ENCODE measurements around the gene MAPK9. TPM values are rescaled to one million over a fixed set of nuclear protein-coding genes. Genes with fewer than 3 reads are reported as not detected.

MAPK9 gene
- total and polyA plus RNA-seq, 2 experiments from 2014 or later, result 22.5 to 23.7 TPM

DNA sequence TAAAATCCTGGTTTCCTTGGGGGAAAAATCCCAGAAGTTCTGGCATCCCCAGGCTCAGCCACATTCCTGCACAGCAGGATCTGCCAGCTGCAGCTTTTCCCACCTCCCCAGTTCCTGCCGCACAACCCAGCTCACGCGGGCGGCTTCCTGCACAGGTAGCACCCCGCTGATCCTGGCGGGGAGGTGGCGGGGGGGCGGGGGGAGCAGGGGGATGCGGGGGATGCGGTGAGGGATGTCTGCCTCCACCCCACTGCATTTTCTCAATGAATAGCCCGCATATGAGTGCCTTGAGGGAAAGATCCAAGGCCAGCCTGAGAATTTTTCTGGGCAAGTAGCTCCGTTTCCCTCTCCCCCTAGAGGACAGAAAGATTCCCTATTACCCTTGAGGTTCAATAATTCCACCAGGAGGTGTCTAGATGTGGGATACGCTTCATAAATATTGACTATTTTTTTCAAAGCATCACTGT, 40.2 kb upstream of the MAPK9 start:
- no peak overlapping the region for H2AFZ ChIP-seq
- H3F3A ChIP-seq (ENCODE audit: insufficient read depth), result peaks cover 56% of the 10 kb centered on the region
- in situ Hi-C loops (cut with MboI), result no loop called here
- peaks cover 27% of the 10 kb centered on the region; the same call in 1 of the 2 replicates for H3K36me3 ChIP-seq (ENCODE audit: low read depth)
- peak overlapping the region; percentile 37 for H3K4me3 ChIP-seq
- no peaks in the 10 kb centered on the region for H3K9me2 ChIP-seq (ENCODE audit: insufficient read depth)
- H3K27me3 ChIP-seq (replicated peaks; ENCODE audit: insufficient read depth), result no peaks in the 10 kb centered on the region
- H3K9me3 ChIP-seq (ENCODE audit: low read depth), result no peaks in the 10 kb centered on the region
- no peaks in the 10 kb centered on the region for H4K20me1 ChIP-seq (ENCODE audit: insufficient read depth)
- peak overlapping the region; percentile 95 for H3K27ac ChIP-seq
- peaks cover 46% of the 10 kb centered on the region for H3K4me1 ChIP-seq (ENCODE audit: insufficient read depth)
- H3K79me2 ChIP-seq (ENCODE audit: insufficient read depth), result no peaks in the 10 kb centered on the region
- H3K4me2 ChIP-seq (ENCODE audit: unreplicated experiment), result peak overlapping the region; percentile 50
- H3K9ac ChIP-seq, result peak overlapping the region; percentile 79
- 11 to 14% methylated on average over 13 of the region's 13 CpGs for WGBS, 2 experiments (ENCODE audit: low coverage in 1 of 2, low lambda C conversion rate in 2 of 2, missing lambda C conversion rate in 2 of 2)
- DNase-seq, result peak; percentile 60
- TF ChIP-seq EZH2phosphoT487 (IDR thresholded peaks at IDR 0.05; ENCODE audit: insufficient read depth, low read depth), result no peak
- TF ChIP-seq EZH2 (IDR thresholded peaks at IDR 0.05; ENCODE audit: insufficient read depth, poor library complexity, severe bottlenecking), result no peak

DNA sequence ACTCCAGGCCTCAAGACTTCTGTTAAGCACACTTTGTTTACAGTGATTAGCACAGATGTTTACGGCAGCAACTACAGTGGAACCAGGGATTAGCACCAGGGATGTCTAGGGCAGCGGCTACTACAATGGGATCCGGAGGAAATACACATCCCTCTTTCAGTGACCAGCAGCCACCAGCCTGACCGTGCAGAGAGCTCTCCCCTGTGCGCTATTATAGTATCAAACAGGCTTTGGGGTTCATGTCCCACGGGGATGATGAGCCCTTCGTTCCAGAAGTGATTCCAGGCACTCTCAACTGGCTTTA, 39.7 kb upstream of the MAPK9 start:
- no peaks in the 10 kb centered on the region for H3K9me3 ChIP-seq (ENCODE audit: low read depth)
- H3K9me2 ChIP-seq (ENCODE audit: insufficient read depth), result no peaks in the 10 kb centered on the region
- peak overlapping the region; percentile 79 for H3K9ac ChIP-seq
- in situ Hi-C loops (cut with MboI), result no loop called here
- H3K79me2 ChIP-seq (ENCODE audit: insufficient read depth), result no peaks in the 10 kb centered on the region
- peaks cover 56% of the 10 kb centered on the region for H3F3A ChIP-seq (ENCODE audit: insufficient read depth)
- peak overlapping the region; percentile 50 for H3K4me2 ChIP-seq (ENCODE audit: unreplicated experiment)
- H3K27me3 ChIP-seq (replicated peaks; ENCODE audit: insufficient read depth), result no peaks in the 10 kb centered on the region
- 17 to 20% methylated on average over 7 of the region's 7 CpGs for WGBS, 2 experiments (ENCODE audit: low coverage in 1 of 2, low lambda C conversion rate in 2 of 2, missing lambda C conversion rate in 2 of 2)
- H4K20me1 ChIP-seq (ENCODE audit: insufficient read depth), result no peaks in the 10 kb centered on the region
- peak overlapping the region; percentile 37 for H3K4me3 ChIP-seq
- H3K4me1 ChIP-seq (ENCODE audit: insufficient read depth), result peaks cover 46% of the 10 kb centered on the region
- peak overlapping the region; percentile 95 for H3K27ac ChIP-seq
- DNase-seq, result peak; percentile 71
- H2AFZ ChIP-seq, result no peak overlapping the region
- H3K36me3 ChIP-seq (ENCODE audit: low read depth), result peaks cover 29% of the 10 kb centered on the region; the same call in 1 of the 2 replicates
- TF ChIP-seq EZH2phosphoT487 (IDR thresholded peaks at IDR 0.05; ENCODE audit: insufficient read depth, low read depth), result no peak
- TF ChIP-seq EZH2 (IDR thresholded peaks at IDR 0.05; ENCODE audit: insufficient read depth, poor library complexity, severe bottlenecking), result no peak

DNA sequence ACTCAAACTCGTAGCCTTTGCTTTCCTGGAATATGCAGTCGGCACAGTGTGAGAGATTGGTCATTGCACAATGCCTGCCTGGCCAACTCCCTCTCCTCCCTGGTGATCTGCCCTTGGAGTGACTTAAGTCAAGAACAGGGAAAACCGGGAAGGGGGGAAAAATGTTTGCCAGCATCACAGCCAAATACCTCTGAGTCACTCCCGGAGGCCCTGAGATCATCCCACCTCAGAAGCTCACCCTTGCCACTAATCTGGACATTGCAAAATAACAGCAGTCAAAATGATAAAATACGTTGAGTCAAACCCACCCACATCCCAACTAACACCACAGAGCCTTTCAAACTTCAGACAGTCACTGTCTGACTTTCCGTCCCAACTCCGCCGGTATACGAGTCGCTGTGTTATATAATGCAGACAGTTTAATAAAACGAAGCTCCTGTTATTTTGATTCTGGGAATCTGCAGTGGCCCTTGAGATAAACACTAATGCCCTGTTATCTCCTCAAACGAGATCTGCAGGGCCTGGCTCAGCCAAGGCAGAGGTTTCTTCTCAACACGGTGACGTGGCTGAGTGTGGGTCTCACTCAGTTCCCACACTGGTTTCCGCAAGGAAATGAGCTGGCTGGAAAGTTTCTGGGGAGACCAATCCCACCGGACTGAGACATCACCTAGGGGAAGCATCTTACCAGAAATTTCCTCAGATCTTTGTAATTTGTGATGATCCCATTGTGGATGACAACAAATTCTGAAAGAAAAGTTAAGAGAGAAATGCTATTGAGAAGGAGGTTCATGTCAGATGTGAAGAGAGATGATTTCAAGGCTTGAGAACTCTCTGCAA, 39.1 kb upstream of the MAPK9 start:
- in situ Hi-C loops (cut with MboI), result no loop called here
- peaks cover 46% of the 10 kb centered on the region for H3K4me1 ChIP-seq (ENCODE audit: insufficient read depth)
- no peaks in the 10 kb centered on the region for H4K20me1 ChIP-seq (ENCODE audit: insufficient read depth)
- peak overlapping the region; percentile 95 for H3K27ac ChIP-seq
- peaks cover 27% of the 10 kb centered on the region; the same call in 1 of the 2 replicates for H3K36me3 ChIP-seq (ENCODE audit: low read depth)
- DNase-seq, result peak; percentile 98
- no peaks in the 10 kb centered on the region for H3K9me3 ChIP-seq (ENCODE audit: low read depth)
- WGBS, 2 experiments (ENCODE audit: low coverage in 1 of 2, low lambda C conversion rate in 2 of 2, missing lambda C conversion rate in 2 of 2), result 1% methylated on average over 16 of the region's 16 CpGs
- no peaks in the 10 kb centered on the region for H3K9me2 ChIP-seq (ENCODE audit: insufficient read depth)
- H3K79me2 ChIP-seq (ENCODE audit: insufficient read depth), result no peaks in the 10 kb centered on the region
- H3K4me3 ChIP-seq, result peak overlapping the region; percentile 37
- H3K27me3 ChIP-seq (replicated peaks; ENCODE audit: insufficient read depth), result no peaks in the 10 kb centered on the region
- peaks cover 56% of the 10 kb centered on the region for H3F3A ChIP-seq (ENCODE audit: insufficient read depth)
- no peak overlapping the region for H2AFZ ChIP-seq
- TF ChIP-seq EZH2phosphoT487 (IDR thresholded peaks at IDR 0.05; ENCODE audit: insufficient read depth, low read depth) (no peak), EZH2 (IDR thresholded peaks at IDR 0.05; ENCODE audit: insufficient read depth, poor library complexity, severe bottlenecking) (no peak)
- peak overlapping the region; percentile 79 for H3K9ac ChIP-seq
- peak overlapping the region; percentile 50 for H3K4me2 ChIP-seq (ENCODE audit: unreplicated experiment)

DNA sequence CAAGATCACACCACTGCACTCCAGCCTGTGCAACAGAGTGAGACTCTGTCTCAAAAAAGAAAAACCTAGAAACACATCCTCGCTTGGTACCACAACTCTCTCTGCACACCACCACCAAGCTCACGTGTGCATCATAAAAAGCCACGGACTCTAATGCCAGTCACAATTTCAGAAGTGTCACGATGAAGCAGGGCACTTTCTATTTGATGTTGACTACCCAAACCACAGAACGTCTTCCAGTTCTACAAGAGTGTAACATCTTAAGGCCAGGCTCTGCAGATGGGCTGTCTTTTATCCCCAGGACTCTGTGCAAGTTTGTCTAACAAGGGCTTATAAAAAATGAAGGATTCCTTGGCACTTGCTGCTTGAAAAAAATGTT, 38.4 kb upstream of the MAPK9 start:
- H3K27me3 ChIP-seq (replicated peaks; ENCODE audit: insufficient read depth), result no peaks in the 10 kb centered on the region
- H3F3A ChIP-seq (ENCODE audit: insufficient read depth), result peaks cover 56% of the 10 kb centered on the region
- H3K4me1 ChIP-seq (ENCODE audit: insufficient read depth), result peaks cover 46% of the 10 kb centered on the region
- H3K9ac ChIP-seq, result peak overlapping the region; percentile 79
- H3K4me3 ChIP-seq, result peak overlapping the region; percentile 27
- H3K4me2 ChIP-seq (ENCODE audit: unreplicated experiment), result peak overlapping the region; percentile 49
- TF ChIP-seq EZH2phosphoT487 (IDR thresholded peaks at IDR 0.05; ENCODE audit: insufficient read depth, low read depth), result no peak
- TF ChIP-seq EZH2 (IDR thresholded peaks at IDR 0.05; ENCODE audit: insufficient read depth, poor library complexity, severe bottlenecking), result no peak
- H4K20me1 ChIP-seq (ENCODE audit: insufficient read depth), result no peaks in the 10 kb centered on the region
- in situ Hi-C loops (cut with MboI), result no loop called here
- no peaks in the 10 kb centered on the region for H3K79me2 ChIP-seq (ENCODE audit: insufficient read depth)
- no peaks in the 10 kb centered on the region for H3K9me2 ChIP-seq (ENCODE audit: insufficient read depth)
- DNase-seq, result no peak
- WGBS, 2 experiments (ENCODE audit: low coverage in 1 of 2, low lambda C conversion rate in 2 of 2, missing lambda C conversion rate in 2 of 2), result 17 to 19% methylated on average over 5 of the region's 5 CpGs
- H3K27ac ChIP-seq, result peak overlapping the region; percentile 95
- no peak overlapping the region for H2AFZ ChIP-seq
- H3K9me3 ChIP-seq (ENCODE audit: low read depth), result no peaks in the 10 kb centered on the region
- peaks cover 25% of the 10 kb centered on the region; the same call in 1 of the 2 replicates for H3K36me3 ChIP-seq (ENCODE audit: low read depth)
